Progenitor cell of endocrine pancreas (in vitro differentiated cells): Measurements from ENCODE around the gene C2orf78. TPM values are rescaled to one million over a fixed set of nuclear protein-coding genes. Genes with fewer than 3 reads are reported as not detected.
"Not testable (repeated sequence)": the region's sequence is repeated elsewhere in the genome, so short reads cannot be mapped to it uniquely, and the experiment has no call there.

Source experiments
- DNase-seq: peaks from one replicate; pipeline ENCODE4 v3.0.0; 2021; ENCODE audit warnings: low spot score; ENCODE audit not compliant: unreplicated experiment
- H3K27ac Mint-ChIP-seq: 2 replicates; pipeline ENCODE4 v1.8.0; 2021; ENCODE audit warnings: mild to moderate bottlenecking, moderate library complexity, mixed read lengths
- H3K27me3 Mint-ChIP-seq: 2 replicates; pipeline ENCODE4 v1.8.0; 2021; ENCODE audit warnings: mixed read lengths
- H3K36me3 Mint-ChIP-seq: 2 replicates; pipeline ENCODE4 v1.8.0; 2022; ENCODE audit warnings: mixed read lengths; ENCODE audit not compliant: insufficient read depth
- H3K4me1 Mint-ChIP-seq: 2 replicates; pipeline ENCODE4 v1.8.0; 2021; ENCODE audit warnings: low read depth, mixed read lengths
- H3K4me3 Mint-ChIP-seq: 2 replicates; pipeline ENCODE4 v1.8.0; 2021; ENCODE audit warnings: low read depth, mild to moderate bottlenecking, moderate library complexity, mixed read lengths
- H3K9me3 Mint-ChIP-seq: 2 replicates; pipeline ENCODE4 v1.8.0; 2021; ENCODE audit warnings: low read depth, mixed read lengths
- total RNA-seq: library from RNA; stranded (reverse); gene quantifications from 2 replicates; pipeline ENCODE4 v1.2.1, GENCODE V29; 2021
- TF ChIP-seq, protein P1 (sequence below): fragments of 200-600 bp; sonication (generic); IDR thresholded peaks from one replicate; pipeline ENCODE4 v1.5.0; 2021; ENCODE audit warnings: antibody characterized with exemption, mild to moderate bottlenecking; ENCODE audit not compliant: unreplicated experiment

The C2orf78 gene
- total RNA-seq, 1 donor from 2014 or later, result not detected

DNA sequence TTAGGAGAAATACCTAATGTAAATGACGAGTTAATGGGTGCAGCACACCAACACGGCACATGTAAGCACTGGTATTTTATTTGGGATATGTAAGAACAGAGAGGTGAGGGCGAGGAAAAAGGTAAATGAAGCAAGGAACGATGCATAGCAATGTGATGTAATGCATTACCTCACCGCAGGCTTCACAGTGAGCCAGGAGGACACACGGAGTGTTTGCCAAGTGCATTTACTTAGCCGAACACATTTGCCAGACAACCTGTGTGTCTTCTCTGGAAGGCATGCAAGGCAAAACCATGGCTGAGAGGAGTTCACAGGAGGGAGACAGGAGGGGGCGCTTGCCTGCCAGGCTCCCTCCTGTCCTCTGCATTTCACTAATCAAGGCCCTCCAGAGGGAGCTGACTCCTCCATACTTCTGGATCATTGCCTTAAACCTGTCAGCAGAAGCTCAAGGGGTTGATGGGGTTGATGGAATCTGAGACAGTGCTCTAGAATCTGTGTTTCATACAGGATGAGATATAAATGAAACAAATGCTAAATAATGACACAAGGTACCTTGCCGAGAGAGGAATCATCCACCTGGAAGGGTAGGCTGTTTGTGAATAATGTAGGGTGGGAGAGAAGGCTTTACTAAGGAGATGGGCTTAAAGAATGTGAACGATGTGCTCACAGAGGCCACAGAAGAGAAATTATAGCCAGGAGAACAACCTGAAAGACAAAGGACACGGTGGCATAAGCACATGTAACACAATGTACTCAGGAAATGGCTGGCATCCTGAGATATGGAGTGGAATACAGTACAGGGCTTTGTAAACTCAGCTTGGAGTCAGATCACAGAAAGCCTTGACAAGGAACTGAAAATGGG lies 37.7 kb upstream of the C2orf78 start:
- Mint-ChIP-seq H3K9me3 (peaks cover 5% of the 10 kb centered on the region), H3K36me3 (peaks cover 30% of the 10 kb centered on the region), H3K27me3 (peaks cover 4% of the 10 kb centered on the region), H3K4me1 (no peaks in the 10 kb centered on the region), H3K27ac (no peak overlapping the region), H3K4me3 (no peak overlapping the region)
- TF ChIP-seq, protein P1, sequence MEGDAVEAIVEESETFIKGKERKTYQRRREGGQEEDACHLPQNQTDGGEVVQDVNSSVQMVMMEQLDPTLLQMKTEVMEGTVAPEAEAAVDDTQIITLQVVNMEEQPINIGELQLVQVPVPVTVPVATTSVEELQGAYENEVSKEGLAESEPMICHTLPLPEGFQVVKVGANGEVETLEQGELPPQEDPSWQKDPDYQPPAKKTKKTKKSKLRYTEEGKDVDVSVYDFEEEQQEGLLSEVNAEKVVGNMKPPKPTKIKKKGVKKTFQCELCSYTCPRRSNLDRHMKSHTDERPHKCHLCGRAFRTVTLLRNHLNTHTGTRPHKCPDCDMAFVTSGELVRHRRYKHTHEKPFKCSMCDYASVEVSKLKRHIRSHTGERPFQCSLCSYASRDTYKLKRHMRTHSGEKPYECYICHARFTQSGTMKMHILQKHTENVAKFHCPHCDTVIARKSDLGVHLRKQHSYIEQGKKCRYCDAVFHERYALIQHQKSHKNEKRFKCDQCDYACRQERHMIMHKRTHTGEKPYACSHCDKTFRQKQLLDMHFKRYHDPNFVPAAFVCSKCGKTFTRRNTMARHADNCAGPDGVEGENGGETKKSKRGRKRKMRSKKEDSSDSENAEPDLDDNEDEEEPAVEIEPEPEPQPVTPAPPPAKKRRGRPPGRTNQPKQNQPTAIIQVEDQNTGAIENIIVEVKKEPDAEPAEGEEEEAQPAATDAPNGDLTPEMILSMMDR, result no peak
- DNase-seq, result no peak

DNA sequence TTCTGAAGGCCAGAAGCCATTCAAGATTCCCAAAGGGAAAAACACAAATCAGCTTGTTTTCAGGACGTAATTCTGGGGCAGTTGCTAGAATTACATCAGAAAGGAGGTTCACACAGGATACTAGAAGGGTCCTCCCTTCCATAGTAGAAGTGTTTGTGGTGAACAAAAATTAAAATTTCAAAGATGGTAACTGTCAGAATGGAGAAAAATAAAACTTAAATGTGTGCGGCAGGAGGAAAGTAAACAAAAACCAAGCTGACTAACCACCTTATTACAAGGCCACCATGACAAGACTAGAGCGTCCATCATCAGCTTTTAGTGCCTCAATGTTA lies 37.1 kb upstream of the C2orf78 start:
- Mint-ChIP-seq H3K9me3 (peaks cover 5% of the 10 kb centered on the region), H3K27me3 (no peaks in the 10 kb centered on the region), H3K27ac (no peak overlapping the region), H3K4me3 (no peak overlapping the region), H3K4me1 (no peaks in the 10 kb centered on the region), H3K36me3 (peaks cover 30% of the 10 kb centered on the region)
- TF ChIP-seq, protein P1, result no peak
- no peak for DNase-seq

DNA sequence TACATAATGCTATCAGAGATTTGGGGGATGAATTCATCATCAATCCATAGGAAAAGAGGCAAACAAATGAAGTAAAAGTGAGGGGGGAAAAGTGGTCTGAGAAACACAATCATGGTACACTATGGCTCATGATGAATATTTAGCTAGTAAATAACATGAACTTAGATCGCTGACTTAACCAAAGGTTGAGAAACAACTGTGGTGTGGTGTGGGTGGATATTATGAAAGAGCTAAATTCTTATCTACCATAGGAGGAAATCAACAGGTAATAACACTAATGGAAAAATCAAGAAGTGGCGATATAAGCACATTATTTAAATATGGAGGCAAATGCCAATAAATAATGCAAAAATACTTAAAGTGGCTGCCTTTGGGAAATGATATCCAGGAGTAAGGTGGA lies 34.7 kb upstream of the C2orf78 start:
- H3K36me3 Mint-ChIP-seq, result peaks cover 27% of the 10 kb centered on the region
- no peak for DNase-seq
- TF ChIP-seq, protein P1, result no peak

DNA sequence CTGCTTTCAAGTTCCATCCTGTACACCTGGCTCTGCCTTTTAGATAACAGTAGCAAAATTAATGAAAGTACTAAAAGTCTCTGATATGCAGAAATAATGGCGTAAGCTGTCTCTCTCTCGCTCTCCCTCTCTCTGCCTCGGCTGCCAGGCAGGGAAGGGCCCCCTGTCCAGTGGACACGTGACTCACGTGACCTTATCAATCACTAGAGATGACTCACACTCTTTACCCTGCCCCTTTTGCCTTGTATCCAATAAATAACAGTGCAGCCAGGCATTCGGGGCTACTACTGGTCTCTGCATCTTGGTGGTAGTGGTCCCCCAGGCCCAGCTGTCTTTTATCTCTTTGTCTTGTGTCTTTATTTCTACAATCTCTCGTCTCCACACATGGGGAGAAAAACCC lies 29.7 kb upstream of the C2orf78 start:
- not testable (repeated sequence) for H3K4me3 Mint-ChIP-seq, H3K27me3 Mint-ChIP-seq, H3K27ac Mint-ChIP-seq, H3K9me3 Mint-ChIP-seq, DNase-seq, H3K4me1 Mint-ChIP-seq
- H3K36me3 Mint-ChIP-seq, result peaks cover 30% of the 10 kb centered on the region

More for the DNA sequence above, 34.7 kb upstream of the C2orf78 start:
- H3K27ac Mint-ChIP-seq, result no peak overlapping the region
- no peaks in the 10 kb centered on the region for H3K27me3 Mint-ChIP-seq
- no peaks in the 10 kb centered on the region for H3K4me1 Mint-ChIP-seq
- peaks cover 7% of the 10 kb centered on the region for H3K9me3 Mint-ChIP-seq
- H3K4me3 Mint-ChIP-seq, result no peak overlapping the region

DNA sequence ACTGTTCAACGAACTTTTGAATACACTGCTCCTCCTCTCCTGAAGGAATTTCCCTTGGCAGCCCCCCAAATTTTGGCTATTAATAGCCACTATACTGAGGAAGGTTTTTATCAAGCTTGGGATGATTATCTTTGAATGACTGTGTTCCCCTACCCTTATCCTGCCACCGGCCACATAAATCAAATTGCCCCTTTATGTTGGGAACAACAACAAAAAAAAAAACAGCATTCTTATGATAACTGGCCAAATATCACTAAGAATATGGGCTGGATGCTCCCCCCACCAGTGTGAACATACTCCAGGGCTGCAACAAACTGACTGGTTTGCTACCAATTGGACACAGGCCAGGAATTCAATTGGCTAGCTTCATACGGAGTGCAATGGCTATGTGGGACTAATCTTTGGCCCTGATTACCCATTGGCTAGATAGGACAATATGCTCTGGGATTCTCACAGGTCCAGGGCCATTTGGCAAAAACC lies 24.7 kb upstream of the C2orf78 start:
- Mint-ChIP-seq H3K36me3 (peaks cover 33% of the 10 kb centered on the region), H3K27ac (peak overlapping the region; percentile 42), H3K27me3 (no peaks in the 10 kb centered on the region), H3K9me3 (peaks cover 4% of the 10 kb centered on the region), H3K4me1 (no peaks in the 10 kb centered on the region), H3K4me3 (no peak overlapping the region)
- TF ChIP-seq, protein P1, result no peak
- DNase-seq, result no peak

DNA sequence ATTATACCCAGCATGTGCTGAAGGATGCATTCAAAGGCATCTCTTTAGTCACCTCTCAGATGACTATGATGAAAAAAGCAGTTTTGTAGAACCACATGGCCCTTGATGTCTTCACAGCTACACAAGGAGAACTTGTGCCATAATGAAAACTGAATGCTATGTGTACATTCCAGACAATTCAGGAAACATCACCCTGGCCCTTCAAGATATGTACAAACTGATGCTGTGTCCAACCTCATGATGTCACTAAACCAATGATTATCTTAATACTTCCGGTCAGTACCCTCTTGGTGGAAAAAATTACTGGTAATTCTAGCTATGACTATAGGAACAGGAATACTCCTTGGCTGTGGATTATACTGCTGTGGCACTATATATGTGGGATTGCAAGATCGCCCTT lies 24.1 kb upstream of the C2orf78 start:
- Mint-ChIP-seq H3K4me1 (no peaks in the 10 kb centered on the region), H3K36me3 (peaks cover 27% of the 10 kb centered on the region), H3K27me3 (no peaks in the 10 kb centered on the region), H3K4me3 (no peak overlapping the region), H3K9me3 (no peaks in the 10 kb centered on the region), H3K27ac (no peak overlapping the region)
- TF ChIP-seq, protein P1, result no peak
- no peak for DNase-seq
